Measurements from ENCODE around the gene C1S. TPM values are rescaled to one million over a fixed set of nuclear protein-coding genes. Genes with fewer than 3 reads are reported as not detected.

Gene C1S
- total and polyA plus RNA-seq, 2 donors (not counting 3 experiments of a cell fraction or from before 2014, with no cell fraction given) = 0.32 to 0.38 TPM

DNA sequence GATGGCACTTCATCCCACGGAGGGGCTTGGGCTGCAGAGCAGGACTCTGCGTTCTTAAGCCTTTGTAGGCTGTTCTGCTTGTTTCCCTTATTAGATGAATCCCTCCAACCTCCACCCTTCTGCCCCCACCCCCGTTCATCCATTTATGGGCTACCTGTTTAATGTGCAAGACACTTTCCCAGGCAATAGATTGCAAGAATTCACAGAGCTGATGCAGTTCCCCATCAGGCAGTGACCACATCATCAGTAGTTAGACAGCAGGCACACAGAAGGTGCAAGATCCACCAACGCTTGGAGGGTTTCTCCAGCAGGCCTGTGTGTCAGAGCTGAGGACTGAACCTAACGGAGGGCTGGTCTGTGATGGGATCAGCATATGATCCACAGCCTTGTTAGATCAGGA, 33.0 kb downstream of the C1S start:
- intact Hi-C loops (cut with micrococcal nuclease) (loop anchor here (2.0 to 5.0 kb wide), 3 partner anchors 15 to 221 kb away; partner anchors contain the start of genes C1RL, EMG1, PHB2 and SPSB2), dilution Hi-C loops (cut with MboI; ENCODE audit: extremely low pct_ligation_motif_present, low sequenced_read_pairs) (no loop called here)
- Histone ChIP-seq H3K4me2 (ENCODE audit: insufficient read depth, low read length) (no peak overlapping the region), H3K4me1 (ENCODE audit: control insufficient read depth, extremely low read depth, insufficient read depth, low read length) (peaks cover 6% of the 10 kb centered on the region), H3K9me3 (replicated peaks; ENCODE audit: control insufficient read depth, insufficient read depth, low read length) (no peaks in the 10 kb centered on the region), H3K79me2 (ENCODE audit: control insufficient read depth, insufficient read depth, low read length) (no peaks in the 10 kb centered on the region), H3K36me3 (ENCODE audit: control insufficient read depth in 2 of 2, extremely low read depth in 1 of 2, insufficient read depth in 2 of 2, low read length in 2 of 2) (no peaks in the 10 kb centered on the region), H3K9ac (replicated peaks; ENCODE audit: extremely low read depth, insufficient read depth, low read length) (no peak overlapping the region), H4K20me1 (replicated peaks; ENCODE audit: control insufficient read depth, extremely low read depth, insufficient read depth, low read length) (no peaks in the 10 kb centered on the region), H3K4me3 (replicated peaks in 1 of 3; ENCODE audit: insufficient read depth in 1 of 3, low read depth in 1 of 3, low read length in 3 of 3) (no peak overlapping the region), H2AFZ (ENCODE audit: low read depth, low read length) (no peak overlapping the region), H3K9me1 (replicated peaks; ENCODE audit: control insufficient read depth, extremely low read depth, insufficient read depth, low read length) (no peaks in the 10 kb centered on the region), H3K27me3 (ENCODE audit: control insufficient read depth in 2 of 2, insufficient read depth in 2 of 2, low read length in 2 of 2) (peaks cover 0 to 11% of the 10 kb centered on the region in 2 experiments), H3K27ac (ENCODE audit: insufficient read depth, low read depth, low read length) (no peak overlapping the region)
- no peak for TF ChIP-seq FOS (IDR thresholded peaks at IDR 0.05; ENCODE audit: borderline replicate concordance, insufficient read depth, low read length)
- no peak for TF ChIP-seq MYC (IDR thresholded peaks at IDR 0.05; ENCODE audit: low read depth, low read length)
- no peak for TF ChIP-seq JUN (IDR thresholded peaks at IDR 0.05; ENCODE audit: borderline replicate concordance, insufficient read depth, insufficient read length, low read depth)
- no peak for TF ChIP-seq POLR2AphosphoS5 (IDR thresholded peaks at IDR 0.05; ENCODE audit: insufficient read depth, low read depth, low read length)
- TF ChIP-seq GATA2 (IDR thresholded peaks at IDR 0.05; ENCODE audit: insufficient read depth, insufficient read length, low read depth, low read length) = no peak
- TF ChIP-seq, protein P1, sequence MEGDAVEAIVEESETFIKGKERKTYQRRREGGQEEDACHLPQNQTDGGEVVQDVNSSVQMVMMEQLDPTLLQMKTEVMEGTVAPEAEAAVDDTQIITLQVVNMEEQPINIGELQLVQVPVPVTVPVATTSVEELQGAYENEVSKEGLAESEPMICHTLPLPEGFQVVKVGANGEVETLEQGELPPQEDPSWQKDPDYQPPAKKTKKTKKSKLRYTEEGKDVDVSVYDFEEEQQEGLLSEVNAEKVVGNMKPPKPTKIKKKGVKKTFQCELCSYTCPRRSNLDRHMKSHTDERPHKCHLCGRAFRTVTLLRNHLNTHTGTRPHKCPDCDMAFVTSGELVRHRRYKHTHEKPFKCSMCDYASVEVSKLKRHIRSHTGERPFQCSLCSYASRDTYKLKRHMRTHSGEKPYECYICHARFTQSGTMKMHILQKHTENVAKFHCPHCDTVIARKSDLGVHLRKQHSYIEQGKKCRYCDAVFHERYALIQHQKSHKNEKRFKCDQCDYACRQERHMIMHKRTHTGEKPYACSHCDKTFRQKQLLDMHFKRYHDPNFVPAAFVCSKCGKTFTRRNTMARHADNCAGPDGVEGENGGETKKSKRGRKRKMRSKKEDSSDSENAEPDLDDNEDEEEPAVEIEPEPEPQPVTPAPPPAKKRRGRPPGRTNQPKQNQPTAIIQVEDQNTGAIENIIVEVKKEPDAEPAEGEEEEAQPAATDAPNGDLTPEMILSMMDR (IDR thresholded peaks at IDR 0.05; ENCODE audit: extremely low read depth in 1 of 2, insufficient read depth in 1 of 2, low read depth in 1 of 2, low read length in 2 of 2) = no peak
- TF ChIP-seq EZH2 (IDR thresholded peaks at IDR 0.05; ENCODE audit: borderline replicate concordance, low read depth, low read length, severe bottlenecking) = no peak
- TF ChIP-seq, protein P2, sequence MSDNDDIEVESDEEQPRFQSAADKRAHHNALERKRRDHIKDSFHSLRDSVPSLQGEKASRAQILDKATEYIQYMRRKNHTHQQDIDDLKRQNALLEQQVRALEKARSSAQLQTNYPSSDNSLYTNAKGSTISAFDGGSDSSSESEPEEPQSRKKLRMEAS (IDR thresholded peaks at IDR 0.05; ENCODE audit: insufficient read depth, insufficient read length) = no peak
- TF ChIP-seq POLR2A (IDR thresholded peaks at IDR 0.05; ENCODE audit: low read depth, low read length) = no peak
- ChIA-PET POLR2A (no interaction called here), CTCF (interaction anchor here (1.0 to 1.5 kb wide), 3 partner anchors 19 to 149 kb away, joined by 3 to 6 read pairs (median 4); partner anchors contain the start of gene C1S)
- no peak for DNase-seq (ENCODE audit: low read depth, low spot score)
- no peak for FAIRE-seq
- BruUV-seq (replicated peaks) = no TSS peak

Data from endothelial cell of umbilical vein (primary cell).